ENCODE results near the gene DGCR8.
A peak's percentile ranks its signal among the peaks of the same experiment; 100 is the strongest.

Gene DGCR8

GRCh38 chr22:20092477-20092854, 12.4 kb downstream of the DGCR8 start:
- Histone ChIP-seq H3K4me1 (peaks cover 0 to 18% (median 6%) of the 10 kb centered on the region in 10 experiments; a peak in 10 of 20 replicates), H3K4me2 (no peak overlapping the region), H3K9me3 (replicated peaks in 1 of 11) (no peaks in the 10 kb centered on the region), H3K9ac (no peak overlapping the region), H3K4me3 (no peak overlapping the region), H3K27ac (no peak overlapping the region), H3K36me3 (peaks cover 100% of the 10 kb centered on the region in 11 experiments), H4K20me1 (peaks cover 0 to 100% (median 78%) of the 10 kb centered on the region in 11 experiments; a peak in 17 of 22 replicates), H3K27me3 (no peaks in the 10 kb centered on the region)
- TF ChIP-seq Cebpa-rat (IDR thresholded peaks at IDR 0.05) = no peak

DNA sequence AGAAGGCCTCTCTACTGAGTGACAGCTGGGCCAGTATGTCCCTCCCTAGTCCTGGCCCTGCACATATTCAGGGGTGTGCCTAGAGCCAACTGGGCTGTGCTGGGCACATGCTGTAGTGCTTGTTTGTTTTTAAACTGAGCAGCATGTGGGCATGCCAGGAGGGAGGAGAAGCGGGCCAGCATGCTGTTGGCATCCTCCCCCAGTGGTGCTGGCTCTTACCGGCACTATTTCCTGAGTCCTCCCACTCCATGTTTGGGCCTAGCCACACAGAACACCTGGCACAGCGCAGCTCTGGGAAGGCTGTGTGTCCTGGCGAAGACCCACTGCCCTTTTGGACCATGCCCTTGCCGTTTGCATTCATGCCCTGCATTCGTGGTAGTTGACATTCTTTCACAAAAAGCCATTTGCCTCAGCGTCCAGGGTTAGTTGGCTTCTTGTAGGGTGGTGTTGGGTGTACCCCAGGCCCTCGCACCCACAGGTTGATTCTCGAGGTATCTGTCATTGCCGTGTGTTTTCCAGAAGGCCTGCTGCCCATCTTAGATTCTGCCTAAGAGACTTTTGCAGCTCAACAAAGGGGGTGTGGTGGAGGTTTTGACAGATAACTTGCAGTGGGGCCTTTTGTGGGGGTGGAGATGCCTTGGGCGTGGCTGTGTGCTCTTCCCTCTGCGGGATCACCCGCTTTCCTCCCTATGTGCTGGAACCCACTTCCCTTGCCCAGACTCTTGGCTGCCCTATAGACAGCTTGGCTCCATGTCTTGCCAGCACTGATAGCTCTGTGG, 13.6 kb downstream of the DGCR8 start:
- Histone ChIP-seq H3K4me1 (peaks cover 0 to 18% (median 6%) of the 10 kb centered on the region in 10 experiments; a peak in 10 of 20 replicates), H3K9ac (no peak overlapping the region), H3K27ac (no peak overlapping the region), H3K27me3 (no peaks in the 10 kb centered on the region), H3K4me2 (no peak overlapping the region), H3K4me3 (no peak overlapping the region), H4K20me1 (peaks cover 0 to 97% (median 73%) of the 10 kb centered on the region in 11 experiments; a peak in 17 of 22 replicates), H3K9me3 (replicated peaks in 1 of 11) (no peaks in the 10 kb centered on the region), H3K36me3 (peaks cover 99 to 100% (median 100%) of the 10 kb centered on the region in 11 experiments)
- no peak for TF ChIP-seq Cebpa-rat (IDR thresholded peaks at IDR 0.05)

DNA sequence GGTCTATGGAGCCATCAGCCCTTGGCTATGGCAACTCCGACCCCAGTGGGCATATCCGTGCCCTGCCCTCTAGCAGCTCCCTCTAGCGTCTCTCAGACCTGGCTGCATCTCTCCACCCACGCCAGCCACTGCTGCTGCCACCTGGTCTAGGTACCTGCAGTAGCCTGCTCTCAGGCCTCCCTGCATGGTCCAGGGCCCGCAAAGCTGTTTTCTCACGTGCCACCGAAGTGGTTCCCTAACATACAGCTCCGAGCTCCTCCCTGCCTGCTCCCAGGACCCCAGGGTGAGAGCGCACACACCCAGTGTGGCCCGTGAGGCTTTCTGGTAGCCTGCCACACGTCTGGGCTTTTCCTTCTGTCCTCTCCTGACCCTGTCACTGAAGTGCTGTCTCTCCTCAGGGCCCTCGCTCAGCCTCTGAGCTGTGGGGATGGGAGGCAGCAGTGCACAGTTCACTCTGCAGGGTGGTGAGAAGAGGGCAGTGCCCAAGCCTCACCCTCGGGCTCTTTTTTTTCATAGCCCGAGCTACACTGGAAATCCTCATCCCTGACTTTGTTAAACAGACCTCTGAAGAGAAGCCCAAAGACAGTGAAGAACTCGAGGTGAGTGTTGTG, 14.3 kb downstream of the DGCR8 start:
- TF ChIP-seq Cebpa-rat (IDR thresholded peaks at IDR 0.05) = no peak

DNA sequence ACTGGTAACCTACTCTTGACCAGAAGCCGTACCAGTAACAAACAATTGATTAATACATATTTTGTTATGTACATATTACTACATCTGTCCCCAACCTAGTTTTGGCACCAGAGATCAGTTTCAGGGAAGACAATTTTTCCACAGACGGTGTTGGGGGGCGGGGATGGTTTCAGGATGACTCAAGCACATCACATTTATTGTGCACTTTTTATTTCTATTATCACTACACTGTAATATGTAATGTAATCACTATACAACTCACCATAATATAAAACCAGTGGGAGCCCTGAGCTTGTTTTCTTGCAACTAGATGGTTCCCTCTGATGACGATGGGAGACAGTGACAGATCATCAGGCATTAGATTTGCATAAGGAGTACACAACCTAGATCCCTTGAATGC, 15.5 kb downstream of the DGCR8 start:
- H4K20me1 ChIP-seq = peaks cover 0 to 97% (median 73%) of the 10 kb centered on the region in 11 experiments; a peak in 18 of 22 replicates
- no peak for TF ChIP-seq Cebpa-rat (IDR thresholded peaks at IDR 0.05)
- H3K4me2 ChIP-seq = no peak overlapping the region
- peaks cover 0 to 9% (median 2%) of the 10 kb centered on the region in 10 experiments; a peak in 10 of 20 replicates for H3K4me1 ChIP-seq
- no peak overlapping the region for H3K9ac ChIP-seq
- no peaks in the 10 kb centered on the region for H3K9me3 ChIP-seq (replicated peaks in 1 of 11)
- H3K27me3 ChIP-seq = no peaks in the 10 kb centered on the region
- H3K4me3 ChIP-seq = no peak overlapping the region
- no peak overlapping the region for H3K27ac ChIP-seq
- peaks cover 99 to 100% (median 100%) of the 10 kb centered on the region in 11 experiments for H3K36me3 ChIP-seq

More for the DNA sequence above, 14.3 kb downstream of the DGCR8 start:
- peaks cover 99 to 100% (median 100%) of the 10 kb centered on the region in 11 experiments for H3K36me3 ChIP-seq
- no peak overlapping the region for H3K4me2 ChIP-seq
- H3K27ac ChIP-seq = no peak overlapping the region
- no peaks in the 10 kb centered on the region for H3K27me3 ChIP-seq
- H3K9me3 ChIP-seq (replicated peaks in 1 of 11) = no peaks in the 10 kb centered on the region
- H3K9ac ChIP-seq = 0 out of 22 replicates have a peak overlapping the region, but pooled peaks of 1 of the 11 experiments have one; percentile 13
- peaks cover 0 to 97% (median 73%) of the 10 kb centered on the region in 11 experiments; a peak in 18 of 22 replicates for H4K20me1 ChIP-seq
- peaks cover 0 to 18% (median 6%) of the 10 kb centered on the region in 10 experiments; a peak in 10 of 20 replicates for H3K4me1 ChIP-seq
- no peak overlapping the region for H3K4me3 ChIP-seq

DNA sequence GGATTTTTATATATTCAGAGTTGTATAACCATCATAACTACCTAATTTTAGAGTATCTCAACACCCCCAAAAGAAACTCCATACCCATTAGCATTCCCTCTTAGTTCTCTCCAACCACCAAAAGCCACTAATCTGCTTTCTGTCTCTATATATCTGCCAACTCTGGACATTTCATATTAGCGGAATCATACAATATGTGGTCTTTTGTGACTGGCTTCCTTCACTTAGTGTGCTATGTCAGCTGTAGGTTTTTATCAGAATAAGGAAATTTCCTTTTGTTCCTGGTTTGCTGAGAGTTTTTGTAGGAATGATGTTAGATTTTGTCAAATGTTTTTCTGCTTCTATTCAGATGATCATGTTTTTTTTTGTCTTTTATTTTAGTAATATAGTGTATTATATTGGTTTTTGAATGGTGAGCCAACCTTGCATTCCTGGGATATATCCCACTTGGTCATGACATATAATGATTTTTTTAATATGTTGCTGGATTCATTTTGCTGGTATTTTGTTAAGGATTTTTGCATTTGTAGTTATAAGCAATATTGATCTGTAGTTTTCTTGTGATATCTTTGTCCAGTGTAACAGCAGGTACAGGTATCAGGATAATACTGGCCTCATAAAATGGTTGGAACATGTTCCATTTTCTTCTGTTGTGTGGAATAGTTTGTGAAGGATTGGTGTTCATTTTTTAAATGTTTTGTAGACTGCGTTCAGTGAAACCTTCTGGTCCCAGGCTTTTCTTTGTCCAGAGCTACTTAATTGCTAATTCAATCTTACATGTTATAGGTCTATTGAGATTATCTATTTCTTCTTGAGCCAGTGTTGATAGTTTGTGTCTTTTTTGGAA, 16.8 kb downstream of the DGCR8 start:
- no peaks in the 10 kb centered on the region for H3K9me3 ChIP-seq (replicated peaks in 1 of 11)
- no peaks in the 10 kb centered on the region for H3K27me3 ChIP-seq
- H3K36me3 ChIP-seq = peaks cover 99 to 100% (median 100%) of the 10 kb centered on the region in 11 experiments
- no peak overlapping the region for H3K27ac ChIP-seq
- no peak for TF ChIP-seq Cebpa-rat (IDR thresholded peaks at IDR 0.05)
- peaks cover 0 to 97% (median 72%) of the 10 kb centered on the region in 11 experiments; a peak in 18 of 22 replicates for H4K20me1 ChIP-seq
- H3K9ac ChIP-seq = no peak overlapping the region
- H3K4me1 ChIP-seq = peaks cover 0 to 12% (median 0%) of the 10 kb centered on the region in 10 experiments; a peak in 3 of 20 replicates
- H3K4me2 ChIP-seq = no peak overlapping the region
- H3K4me3 ChIP-seq = no peak overlapping the region

DNA sequence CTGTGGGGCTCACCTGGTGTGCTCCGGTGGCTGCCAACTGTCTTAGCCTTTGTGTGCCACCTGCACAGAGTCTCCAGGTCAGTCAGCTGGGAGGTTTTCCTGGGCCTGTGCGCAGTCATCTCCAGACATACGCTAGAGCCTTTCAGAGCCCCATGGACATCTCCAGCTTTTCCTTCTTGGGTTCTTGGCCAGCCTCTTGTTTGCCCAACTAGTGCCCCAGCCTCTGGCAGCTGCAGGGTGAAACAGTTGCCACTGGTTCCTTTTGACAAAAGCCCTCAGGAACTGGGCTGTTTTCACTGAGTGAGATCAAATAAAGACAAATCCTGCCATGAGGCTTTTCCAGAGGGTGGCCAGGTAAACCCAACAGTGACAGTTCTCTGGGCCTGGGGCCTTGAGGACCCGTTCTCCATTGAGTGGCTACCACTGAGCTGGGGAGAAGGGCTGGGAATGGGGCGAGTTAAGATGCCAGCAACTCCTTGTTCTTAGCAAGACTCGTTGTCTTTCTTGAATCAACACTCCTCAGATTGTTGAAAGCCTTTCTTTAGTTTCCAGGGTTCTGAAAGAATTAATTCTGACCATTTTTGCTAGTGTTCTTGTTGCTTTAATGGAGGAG, 19.2 kb downstream of the DGCR8 start:
- Histone ChIP-seq H3K9me3 (replicated peaks in 1 of 11) (no peaks in the 10 kb centered on the region), H4K20me1 (peaks cover 0 to 97% (median 70%) of the 10 kb centered on the region in 11 experiments; a peak in 19 of 22 replicates), H3K27me3 (no peaks in the 10 kb centered on the region), H3K4me2 (no peak overlapping the region), H3K27ac (no peak overlapping the region), H3K4me1 (peaks cover 0 to 12% (median 0%) of the 10 kb centered on the region in 10 experiments; a peak in 3 of 20 replicates), H3K9ac (peak overlapping the region in 2 of 11 experiments; percentile 8 to 22; a peak in 1 of 22 replicates), H3K36me3 (peaks cover 97 to 100% (median 99%) of the 10 kb centered on the region in 11 experiments), H3K4me3 (no peak overlapping the region)
- TF ChIP-seq Cebpa-rat (IDR thresholded peaks at IDR 0.05) = no peak

- no peak overlapping the region for H3K4me3 ChIP-seq
- H3K9ac ChIP-seq = no peak overlapping the region
- peaks cover 0 to 98% (median 83%) of the 10 kb centered on the region in 11 experiments; a peak in 21 of 22 replicates for H4K20me1 ChIP-seq
- H3K27me3 ChIP-seq = no peaks in the 10 kb centered on the region
- H3K27ac ChIP-seq = peak overlapping the region in 1 of 11 experiments; percentile 18; a peak in 1 of 22 replicates
- peaks cover 97 to 100% (median 99%) of the 10 kb centered on the region in 11 experiments for H3K36me3 ChIP-seq
- peaks cover 0 to 12% (median 0%) of the 10 kb centered on the region in 10 experiments; a peak in 3 of 20 replicates for H3K4me1 ChIP-seq
- no peaks in the 10 kb centered on the region for H3K9me3 ChIP-seq (replicated peaks in 1 of 11)
- no peak for TF ChIP-seq Cebpa-rat (IDR thresholded peaks at IDR 0.05)
- no peak overlapping the region; a peak in 1 of 22 replicates for H3K4me2 ChIP-seq
These were observed 21.6 kb downstream of the DGCR8 start for GRCh38 chr22:20101638-20102037.

- TF ChIP-seq Cebpa-rat (IDR thresholded peaks at IDR 0.05) = no peak
- peaks cover 0 to 12% (median 0%) of the 10 kb centered on the region in 10 experiments; a peak in 3 of 20 replicates for H3K4me1 ChIP-seq
- H3K27me3 ChIP-seq = no peaks in the 10 kb centered on the region
- H3K9me3 ChIP-seq (replicated peaks in 1 of 11) = no peaks in the 10 kb centered on the region
- no peak overlapping the region for H3K27ac ChIP-seq
- H3K4me2 ChIP-seq = no peak overlapping the region
- H3K9ac ChIP-seq = 0 out of 22 replicates have a peak overlapping the region, but pooled peaks of 1 of the 11 experiments have one; percentile 2
- H3K4me3 ChIP-seq = no peak overlapping the region
- peaks cover 0 to 98% (median 85%) of the 10 kb centered on the region in 11 experiments; a peak in 21 of 22 replicates for H4K20me1 ChIP-seq
- peaks cover 97 to 100% (median 99%) of the 10 kb centered on the region in 11 experiments for H3K36me3 ChIP-seq
These were observed 22.3 kb downstream of the DGCR8 start for GRCh38 chr22:20102203-20102780.
